HuH-7.5 (cell line): ENCODE measurements around the gene MAGEA1.
"Not testable (repeated sequence)": the region's sequence is repeated elsewhere in the genome, so short reads cannot be mapped to it uniquely, and the experiment has no call there.

Source experiments
- DNase-seq: peaks from one replicate; pipeline ENCODE4 v3.0.0; 2011; ENCODE audit warnings: low spot score

The MAGEA1 gene, protein sequence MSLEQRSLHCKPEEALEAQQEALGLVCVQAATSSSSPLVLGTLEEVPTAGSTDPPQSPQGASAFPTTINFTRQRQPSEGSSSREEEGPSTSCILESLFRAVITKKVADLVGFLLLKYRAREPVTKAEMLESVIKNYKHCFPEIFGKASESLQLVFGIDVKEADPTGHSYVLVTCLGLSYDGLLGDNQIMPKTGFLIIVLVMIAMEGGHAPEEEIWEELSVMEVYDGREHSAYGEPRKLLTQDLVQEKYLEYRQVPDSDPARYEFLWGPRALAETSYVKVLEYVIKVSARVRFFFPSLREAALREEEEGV

DNA sequence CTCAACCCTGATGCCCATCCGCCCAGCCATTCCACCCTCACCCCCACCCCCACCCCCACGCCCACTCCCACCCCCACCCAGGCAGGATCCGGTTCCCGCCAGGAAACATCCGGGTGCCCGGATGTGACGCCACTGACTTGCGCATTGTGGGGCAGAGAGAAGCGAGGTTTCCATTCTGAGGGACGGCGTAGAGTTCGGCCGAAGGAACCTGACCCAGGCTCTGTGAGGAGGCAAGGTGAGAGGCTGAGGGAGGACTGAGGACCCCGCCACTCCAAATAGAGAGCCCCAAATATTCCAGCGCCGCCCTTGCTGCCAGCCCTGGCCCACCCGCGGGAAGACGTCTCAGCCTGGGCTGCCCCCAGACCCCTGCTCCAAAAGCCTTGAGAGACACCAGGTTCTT, at the start of gene MAGEA1:
TSS of gene MAGEA1 (plus strand) at position 154 of the 400 bp plus-strand sequence. CDS start 3,106 bp downstream, outside the sequence.
- no peak for DNase-seq

DNA sequence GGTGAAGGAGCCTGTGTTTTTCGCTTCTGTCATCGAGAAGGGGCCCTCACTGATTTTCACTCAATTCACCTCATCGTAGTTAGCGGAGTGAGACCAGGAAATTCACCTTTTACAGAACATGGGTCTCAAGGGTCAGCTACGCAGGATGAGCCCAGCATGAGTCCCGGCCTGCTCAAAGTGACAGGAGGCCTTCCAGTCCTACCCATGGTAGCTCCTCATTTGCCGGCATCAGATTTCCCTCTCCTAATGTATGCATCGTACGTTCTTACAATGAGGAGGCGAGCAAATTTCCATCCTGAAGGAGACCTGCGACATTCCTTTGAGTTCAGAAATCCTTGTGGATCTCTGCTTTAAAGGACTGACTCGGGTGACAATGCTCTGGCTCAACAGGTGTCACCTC, 46.2 kb upstream of the MAGEA1 start:
- not testable (repeated sequence) for DNase-seq

DNA sequence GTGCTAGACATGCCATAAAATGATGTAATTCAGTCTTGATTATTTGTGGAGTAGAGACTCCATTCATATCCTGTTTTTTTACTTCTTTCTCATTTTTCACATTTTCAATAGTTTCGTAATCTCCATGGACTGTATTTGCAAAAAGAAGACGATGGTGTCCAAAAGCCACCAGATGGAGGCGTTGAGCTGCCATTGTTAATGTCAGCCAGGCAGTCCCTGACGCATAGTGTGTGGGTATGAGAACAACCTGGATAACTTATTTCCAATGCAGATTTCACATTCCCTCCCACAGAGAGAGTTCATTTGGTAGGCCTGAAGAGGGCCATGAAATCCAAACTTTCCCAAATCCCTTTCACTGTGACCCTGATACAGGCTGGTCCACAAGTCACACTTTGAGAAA, 40.0 kb upstream of the MAGEA1 start:
- DNase-seq, result not testable (repeated sequence)

DNA sequence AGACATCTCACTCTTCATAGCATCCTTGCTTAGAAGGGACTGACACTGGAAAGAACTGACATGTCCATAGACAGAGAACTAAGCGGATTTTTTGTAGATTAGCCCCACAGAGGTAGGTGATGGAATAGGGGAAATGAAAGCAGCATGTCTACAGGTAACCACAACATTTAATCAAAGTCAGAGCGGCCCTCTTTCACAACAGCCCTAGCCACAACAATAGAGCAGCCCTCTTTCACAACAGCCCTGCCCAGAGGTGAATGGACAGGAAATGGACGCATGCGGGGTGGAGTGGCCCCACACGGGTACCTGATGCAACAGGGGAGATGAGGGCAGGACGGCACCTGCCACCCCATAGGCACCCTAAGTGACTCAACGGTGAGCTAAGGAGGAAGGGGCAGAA, 32.8 kb upstream of the MAGEA1 start:
- not testable (repeated sequence) for DNase-seq

DNA sequence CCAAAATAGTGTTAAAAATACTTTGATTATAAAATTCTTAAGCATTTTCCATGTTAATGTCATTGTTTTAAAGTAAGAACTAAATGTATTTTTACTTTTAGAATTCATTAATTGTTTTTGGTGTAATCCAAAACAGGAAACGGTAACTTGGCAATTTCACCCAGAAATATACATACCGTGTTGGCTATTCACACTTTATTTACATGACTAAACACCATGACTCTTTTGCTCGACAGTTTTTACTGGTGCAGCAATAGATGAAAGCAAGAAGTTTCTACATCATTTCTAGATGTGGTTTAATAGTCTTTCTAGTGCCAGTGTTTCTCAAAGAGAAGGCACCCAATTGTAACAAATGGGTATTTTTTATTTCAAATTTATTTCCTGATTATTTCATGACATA, 25.6 kb upstream of the MAGEA1 start:
- no peak for DNase-seq

DNA sequence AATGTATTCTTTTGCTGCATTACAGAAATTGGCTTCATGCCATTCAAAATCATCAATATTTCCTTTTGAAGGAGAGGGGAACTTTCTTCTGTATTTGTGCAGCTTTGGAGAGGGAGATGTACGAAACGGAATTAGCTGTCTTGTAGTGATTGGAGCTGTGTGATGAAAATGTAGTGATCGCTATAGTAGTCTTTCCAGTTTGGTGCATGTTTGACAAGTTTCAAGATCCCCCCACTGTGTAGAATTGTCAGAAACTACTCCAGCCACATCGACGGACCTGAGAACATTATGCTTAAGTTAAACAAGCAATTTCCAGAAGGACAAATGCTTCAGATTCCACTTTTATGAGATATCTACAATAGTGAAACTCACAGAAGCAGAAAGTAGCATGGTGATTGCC, 21.6 kb upstream of the MAGEA1 start:
- no peak for DNase-seq

DNA sequence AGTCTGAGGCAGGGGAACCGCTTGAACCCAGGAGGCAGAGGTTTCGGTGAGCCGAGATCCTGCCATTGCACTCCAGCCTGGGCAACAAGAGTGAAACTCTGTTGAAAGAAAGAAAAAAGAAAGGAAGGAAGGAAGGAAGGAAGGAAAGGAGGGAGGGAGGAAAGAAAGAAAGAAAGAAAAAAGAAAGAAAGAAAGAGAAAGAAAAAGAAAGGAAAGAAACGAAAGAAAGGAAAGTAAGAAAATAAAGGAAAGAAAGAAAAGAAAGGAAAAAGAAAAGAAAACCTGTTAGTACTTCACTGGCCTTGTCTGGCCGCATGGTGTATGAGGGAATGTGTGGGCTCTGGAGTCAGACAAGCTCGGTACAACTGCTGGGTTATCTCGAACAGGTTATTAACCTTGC, 20.8 kb upstream of the MAGEA1 start:
- no peak for DNase-seq

DNA sequence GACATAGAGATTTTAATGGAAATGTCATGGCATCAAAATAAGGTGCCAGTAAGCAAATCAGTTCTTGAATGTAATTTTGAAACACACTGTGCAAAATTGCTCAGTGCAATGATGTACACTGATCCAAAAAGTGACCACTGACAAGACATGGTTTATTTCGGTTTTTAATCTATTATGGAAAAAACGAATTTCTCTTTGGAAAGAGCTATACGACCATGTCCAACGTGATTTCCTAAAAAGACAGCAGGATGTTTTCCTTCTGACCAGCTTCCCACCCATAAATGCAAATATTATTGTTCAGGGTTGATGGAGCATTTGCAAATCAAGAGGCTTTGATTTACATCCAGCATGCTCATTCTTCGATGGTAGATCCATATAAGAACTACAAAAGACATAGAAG, 17.1 kb upstream of the MAGEA1 start:
- DNase-seq, result no peak

DNA sequence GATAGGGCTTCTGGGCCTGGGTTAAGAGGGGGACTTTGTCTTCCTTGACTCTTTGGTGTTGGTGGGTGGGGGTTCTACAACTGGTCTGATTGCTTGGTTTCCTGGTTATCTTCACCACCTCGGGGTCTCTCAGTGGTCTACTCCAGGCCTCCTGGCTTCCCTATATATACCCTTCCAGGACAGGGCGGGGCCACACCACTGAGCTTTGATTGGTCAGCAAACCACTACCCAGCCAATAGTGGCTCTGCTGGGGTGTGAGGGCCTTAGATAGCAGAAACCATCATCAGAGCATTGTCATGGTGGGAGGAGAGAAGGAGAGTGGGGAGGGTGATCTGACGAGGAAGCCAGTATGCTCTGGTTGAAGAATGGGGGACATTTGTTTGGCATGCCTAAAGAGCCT, 14.4 kb upstream of the MAGEA1 start:
- no peak for DNase-seq

DNA sequence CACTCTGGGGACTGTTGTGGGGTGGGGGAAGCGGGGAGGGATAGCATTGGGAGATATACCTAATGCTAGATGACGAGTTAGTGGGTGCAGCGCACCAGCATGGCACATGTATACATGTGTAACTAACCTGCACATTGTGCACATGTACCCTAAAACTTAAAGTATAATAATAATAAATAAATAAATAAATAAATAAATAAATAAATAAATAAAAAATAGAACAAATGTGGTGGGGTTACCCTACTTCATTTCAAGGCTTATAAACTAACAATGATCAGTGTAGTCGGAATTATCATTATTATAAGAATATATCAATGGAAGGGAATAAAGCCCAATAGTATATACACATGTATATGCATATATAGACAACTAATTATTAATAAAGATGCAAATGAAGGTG, 10.7 kb upstream of the MAGEA1 start:
- not testable (repeated sequence) for DNase-seq

DNA sequence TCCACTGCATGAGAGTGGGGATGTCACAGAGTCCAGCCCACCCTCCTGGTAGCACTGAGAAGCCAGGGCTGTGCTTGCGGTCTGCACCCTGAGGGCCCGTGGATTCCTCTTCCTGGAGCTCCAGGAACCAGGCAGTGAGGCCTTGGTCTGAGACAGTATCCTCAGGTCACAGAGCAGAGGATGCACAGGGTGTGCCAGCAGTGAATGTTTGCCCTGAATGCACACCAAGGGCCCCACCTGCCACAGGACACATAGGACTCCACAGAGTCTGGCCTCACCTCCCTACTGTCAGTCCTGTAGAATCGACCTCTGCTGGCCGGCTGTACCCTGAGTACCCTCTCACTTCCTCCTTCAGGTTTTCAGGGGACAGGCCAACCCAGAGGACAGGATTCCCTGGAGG, 2.7 kb downstream of the MAGEA1 start:
- no peak for DNase-seq

DNA sequence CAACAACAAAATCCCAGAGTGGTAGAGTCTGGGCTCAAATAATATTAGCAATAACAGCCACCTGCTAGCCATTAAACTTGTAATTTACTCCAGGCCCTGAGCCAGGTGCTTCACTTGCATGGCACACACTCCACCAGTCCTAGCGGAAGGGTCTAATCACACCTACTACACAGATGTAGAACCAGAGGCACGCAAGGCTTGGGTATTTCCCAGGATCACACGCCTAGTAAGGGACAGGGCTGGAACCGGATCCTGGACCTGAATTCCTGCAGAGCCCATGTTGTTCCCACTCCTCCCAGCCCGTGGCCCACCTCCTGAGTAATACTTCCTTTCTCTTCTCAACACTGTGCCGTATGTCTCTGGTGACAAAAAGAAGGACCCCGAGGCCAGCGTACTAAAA, 5.7 kb downstream of the MAGEA1 start:
- DNase-seq, result no peak

DNA sequence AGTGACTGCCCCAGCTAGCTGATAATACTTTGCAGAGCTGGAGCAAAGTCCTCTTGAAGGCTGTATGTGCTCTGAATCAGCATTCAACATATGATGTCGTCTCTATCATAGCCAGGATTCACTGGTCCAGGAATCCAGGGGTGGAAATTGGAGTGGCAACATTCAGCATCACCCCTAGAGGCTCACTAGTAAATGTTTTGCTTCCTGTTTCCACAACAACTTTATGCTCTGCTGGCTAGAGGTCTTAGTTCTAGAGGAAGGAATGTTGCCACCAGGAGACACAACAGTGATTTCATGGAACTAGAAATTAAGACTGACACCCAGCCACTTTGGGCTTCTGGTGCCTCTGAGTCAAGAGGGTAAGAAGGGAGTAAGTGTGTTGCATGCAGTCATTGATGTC, 11.3 kb downstream of the MAGEA1 start:
- DNase-seq, result no peak

DNA sequence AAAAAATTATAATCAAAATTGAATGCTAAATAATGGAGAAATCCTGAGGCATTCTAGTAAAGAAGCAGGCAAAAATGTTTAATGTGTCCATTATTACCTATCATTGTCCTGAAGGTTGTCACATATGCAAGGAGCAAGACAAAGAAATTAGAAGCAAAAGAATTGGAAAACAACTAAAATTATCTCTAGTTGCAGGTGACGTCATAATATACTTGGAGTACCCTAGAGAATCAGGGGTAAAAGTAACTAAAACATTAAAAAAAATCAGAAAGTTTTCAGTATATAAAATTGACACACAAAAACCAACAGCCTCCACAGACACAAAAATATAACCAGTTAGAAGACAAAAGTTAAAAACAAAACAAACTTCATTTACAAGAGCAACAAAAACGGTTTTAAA, 21.4 kb downstream of the MAGEA1 start:
- no peak for DNase-seq

DNA sequence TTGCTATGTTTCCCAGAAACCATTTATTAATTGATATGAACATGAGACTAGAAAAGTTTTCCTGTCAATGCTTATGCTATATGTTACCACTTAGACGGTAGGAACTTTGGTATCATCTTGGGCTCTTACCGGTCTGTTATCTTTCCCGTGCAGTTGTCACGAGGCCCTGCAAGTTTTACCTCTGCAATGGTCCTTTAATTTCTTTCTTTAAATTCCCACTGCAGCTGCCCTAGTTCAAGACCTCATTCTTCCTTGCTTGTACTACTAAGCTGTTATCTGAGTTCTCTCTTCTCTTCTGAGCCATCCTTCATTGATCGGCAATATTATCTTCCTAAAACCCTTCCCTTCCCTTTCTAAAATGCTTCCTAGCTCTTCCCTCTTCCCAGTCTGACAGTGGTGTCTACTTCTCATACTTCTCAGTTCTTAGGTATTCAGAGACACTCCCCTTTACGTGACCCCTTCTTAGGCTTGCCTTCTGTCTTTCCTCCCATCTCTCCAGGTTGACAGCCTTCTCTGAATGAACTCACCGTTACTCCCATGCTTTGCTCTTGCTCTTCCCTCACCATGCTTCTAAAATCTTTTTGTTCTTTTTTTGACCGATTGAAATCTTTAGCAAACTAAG, 27.5 kb downstream of the MAGEA1 start:
- DNase-seq, result no peak

DNA sequence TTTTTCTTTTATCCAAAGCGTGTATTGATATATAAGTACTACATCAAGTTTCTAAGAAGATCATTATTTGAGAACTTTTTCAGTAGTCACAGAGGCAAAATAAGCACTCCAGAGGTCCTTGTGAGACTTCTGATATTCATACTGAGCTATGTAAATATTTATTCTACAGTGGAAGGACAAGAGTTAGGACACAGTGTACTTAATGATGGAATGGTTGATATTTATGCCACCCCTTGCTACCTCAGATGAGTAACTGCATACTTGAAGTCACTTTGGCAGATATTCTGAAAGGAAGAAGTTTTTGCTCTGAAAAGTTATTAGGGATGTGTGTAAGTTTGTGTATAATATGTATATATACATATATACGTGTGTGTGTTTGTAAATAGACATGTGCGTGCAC, 30.3 kb downstream of the MAGEA1 start:
- no peak for DNase-seq

DNA sequence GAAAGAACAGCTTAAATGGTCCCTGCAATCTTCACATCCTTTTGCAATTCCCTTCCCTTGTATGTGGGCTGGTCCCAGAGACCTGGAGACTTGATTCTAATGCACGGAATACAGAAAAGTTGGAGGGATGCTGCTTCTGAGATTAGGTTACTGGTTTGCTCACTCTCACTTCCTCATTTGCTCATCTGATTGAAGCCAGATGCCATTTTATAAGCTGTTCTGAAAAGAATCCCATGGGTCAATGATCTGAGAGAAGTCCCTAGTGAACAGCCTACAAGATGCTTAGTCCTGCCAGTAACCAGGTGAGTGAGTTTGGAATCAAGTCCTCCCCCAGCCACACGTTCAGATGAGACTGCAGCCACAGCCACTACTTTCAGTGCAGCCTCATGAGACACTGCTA, 35.9 kb downstream of the MAGEA1 start:
- no peak for DNase-seq

DNA sequence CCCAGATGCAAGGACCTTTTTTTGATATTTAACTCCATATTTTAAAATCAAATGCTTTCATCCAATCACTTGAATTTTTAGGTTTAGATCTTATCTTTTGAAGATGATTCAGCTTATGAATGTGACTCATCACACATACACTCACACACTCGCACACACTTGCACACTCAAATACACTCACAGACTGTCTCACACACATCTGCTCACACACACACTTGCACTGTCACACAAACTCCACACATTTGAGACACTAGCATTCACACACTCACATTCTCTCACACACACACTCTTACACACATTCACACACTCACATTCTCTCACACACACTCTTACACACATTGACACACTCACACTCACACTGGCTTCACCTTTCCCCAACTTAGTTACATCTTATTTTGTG, 37.8 kb downstream of the MAGEA1 start:
- no peak for DNase-seq

DNA sequence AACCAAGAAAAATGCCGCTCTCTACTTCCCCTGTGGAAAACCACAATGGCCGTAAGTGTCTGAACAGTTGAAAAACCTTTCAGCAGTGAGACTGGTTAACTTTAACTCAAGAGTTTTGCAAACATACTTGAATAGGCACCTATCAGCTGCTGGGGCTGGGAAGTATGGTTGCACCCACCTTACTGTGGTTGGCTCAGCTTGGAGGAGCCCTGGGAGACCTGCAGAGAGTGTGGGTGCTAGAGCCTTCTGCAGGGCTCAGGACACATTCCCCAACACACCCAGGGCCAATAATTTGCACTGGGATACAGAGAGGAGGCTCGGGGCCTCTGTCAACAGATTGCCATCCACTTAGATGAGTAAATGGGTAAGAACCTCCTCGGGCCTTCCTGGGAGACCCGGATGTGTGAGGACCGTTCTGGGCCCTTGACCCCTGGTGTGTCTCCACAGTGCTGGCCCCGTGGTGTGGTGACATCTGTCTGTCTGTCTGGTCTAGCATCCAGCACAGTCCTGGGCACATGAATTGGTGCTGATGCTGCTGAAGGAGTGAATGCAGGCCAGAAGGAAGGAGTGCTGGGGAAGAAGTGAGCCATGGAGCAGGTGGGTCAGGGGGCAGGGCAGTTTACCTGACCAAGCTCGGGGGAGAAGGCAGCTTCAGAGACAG, 46.5 kb downstream of the MAGEA1 start:
- no peak for DNase-seq

DNA sequence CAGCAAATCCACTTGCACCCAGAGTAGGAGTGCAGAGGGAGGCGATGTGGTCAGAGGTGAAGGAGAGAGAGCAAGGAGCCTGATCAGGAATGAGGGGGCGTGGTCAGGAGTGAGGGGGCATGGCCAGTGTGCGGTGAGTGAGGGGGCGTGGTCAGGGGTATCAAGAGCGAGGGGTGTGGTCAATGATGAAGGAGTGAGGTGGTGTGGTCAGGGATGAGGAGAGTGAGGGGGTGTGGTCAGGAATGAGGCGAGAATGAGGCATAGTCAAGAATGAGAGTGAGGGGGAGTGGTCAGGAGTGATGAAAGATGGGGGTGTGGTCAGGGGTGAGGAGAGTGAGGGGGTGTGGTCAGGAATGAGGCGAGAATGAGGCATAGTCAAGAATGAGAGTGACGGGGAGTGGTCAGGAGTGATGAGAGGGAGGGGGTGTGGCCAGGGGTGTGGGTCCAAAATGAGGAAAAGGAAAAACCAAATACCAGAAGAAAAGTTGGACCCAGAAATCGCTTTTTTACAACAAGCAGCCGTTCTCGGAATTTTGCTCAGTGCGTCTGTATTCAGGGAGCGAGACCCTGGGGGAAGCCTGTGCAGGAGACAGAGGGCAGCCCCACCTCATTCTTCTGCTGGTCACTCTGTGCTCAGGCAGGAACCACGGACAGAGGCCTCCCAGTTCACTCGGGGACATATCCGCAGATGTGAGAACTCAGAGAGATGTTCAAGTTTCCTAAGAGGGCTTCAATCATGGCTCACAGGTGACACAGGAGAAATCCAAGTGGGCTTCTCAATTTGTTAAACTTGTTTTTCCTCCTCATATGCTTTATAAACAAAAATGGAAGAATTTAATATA, 47.5 kb downstream of the MAGEA1 start:
- no peak for DNase-seq
